Sigmoid colon (tissue), 4 donors: Measurements from ENCODE around the gene UGCG.

ENCODE experiments used
- CTCF ChIP-seq, 4 experiments: fragments of 450-650 bp in 3 of 4; fragments of 200-600 bp in 1 of 4; IDR thresholded peaks; one replicate each; pipeline ENCODE4 v1.5.1; 2016 to 2019; ENCODE audit warnings: antibody characterized with exemption in 4 of 4, mild to moderate bottlenecking in 3 of 4, moderate library complexity in 2 of 4
- EP300 ChIP-seq, 4 donors: sonication (generic); formaldehyde crosslinking; IDR thresholded peaks; one replicate each; pipeline ENCODE4 v1.6.1; 2017; ENCODE audit warnings: antibody characterized with exemption in 4 of 4
- POLR2A ChIP-seq, 2 donors: fragments of 450-650 bp; IDR thresholded peaks; one replicate each; pipeline ENCODE4 v1.6.1; 2016; ENCODE audit warnings: antibody characterized with exemption in 2 of 2, mild to moderate bottlenecking in 2 of 2, moderate library complexity in 2 of 2
- POLR2AphosphoS5 ChIP-seq, 4 donors: sonication (generic); formaldehyde crosslinking; IDR thresholded peaks; one replicate each; pipeline ENCODE4 v1.6.1; 2017; ENCODE audit warnings: antibody characterized with exemption in 4 of 4

DNA sequence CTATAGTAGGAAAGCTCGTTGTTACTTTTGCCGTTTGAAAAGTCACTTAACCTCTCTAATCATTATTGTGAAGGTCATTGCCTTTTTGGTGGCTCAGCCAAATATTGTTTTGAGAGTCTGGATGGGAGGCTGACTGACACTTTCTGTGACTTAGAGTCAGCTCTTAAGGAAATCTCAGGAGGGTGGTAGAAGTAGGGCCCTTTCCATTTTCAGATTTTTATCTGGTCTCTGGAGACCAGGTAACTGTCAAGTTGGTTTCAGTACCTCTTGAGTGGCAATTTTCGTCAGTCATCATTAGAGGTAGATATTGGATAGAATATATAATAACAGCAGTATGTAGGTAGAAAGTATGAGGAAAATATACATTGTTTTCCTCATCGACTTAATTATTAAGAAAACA lies 23.3 kb downstream of the UGCG start:
- TF ChIP-seq CTCF (IDR thresholded peaks at IDR 0.05) (no peak), POLR2A (IDR thresholded peaks at IDR 0.05) (no peak), POLR2AphosphoS5 (IDR thresholded peaks at IDR 0.05) (no peak), EP300 (IDR thresholded peaks at IDR 0.05) (no peak)
